Stimulated activated CD8-positive, alpha-beta memory T cell treated with anti-CD3 and anti-CD28 coated beads, Interleukin-2, amount 100 ng/mL, for 48 hours (primary cell): ENCODE measurements around the gene COPS7A.

Experiments used
- DNase-seq, 2 donors: peaks; one replicate each; pipeline ENCODE4 v3.0.0-alpha.2; 2020; ENCODE audit warnings: low read depth in 2 of 2

Gene COPS7A

GRCh38 chr12:6750506-6750905 lies 26.7 kb downstream of the COPS7A start:
- DNase-seq = no peak

DNA sequence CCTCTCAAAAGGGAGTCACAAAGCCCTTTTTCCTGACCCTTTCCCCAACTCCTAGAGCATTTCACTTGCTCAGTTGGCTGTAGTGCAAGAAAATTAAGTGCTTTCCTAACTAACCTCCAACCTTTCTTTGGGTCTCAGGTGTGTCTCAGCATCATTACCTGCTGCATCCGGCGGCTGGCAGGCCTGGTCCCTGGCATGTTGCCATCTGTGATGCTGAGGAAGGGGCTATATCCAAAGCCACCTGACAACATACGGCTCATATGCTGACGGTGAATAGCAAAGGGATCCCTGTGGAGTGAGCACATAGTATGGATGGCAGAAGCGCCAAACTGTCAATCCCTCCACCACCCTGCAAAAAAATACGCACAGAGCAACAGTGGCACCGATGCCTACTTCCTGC lies 27.9 kb downstream of the COPS7A start:
- no peak for DNase-seq

DNA sequence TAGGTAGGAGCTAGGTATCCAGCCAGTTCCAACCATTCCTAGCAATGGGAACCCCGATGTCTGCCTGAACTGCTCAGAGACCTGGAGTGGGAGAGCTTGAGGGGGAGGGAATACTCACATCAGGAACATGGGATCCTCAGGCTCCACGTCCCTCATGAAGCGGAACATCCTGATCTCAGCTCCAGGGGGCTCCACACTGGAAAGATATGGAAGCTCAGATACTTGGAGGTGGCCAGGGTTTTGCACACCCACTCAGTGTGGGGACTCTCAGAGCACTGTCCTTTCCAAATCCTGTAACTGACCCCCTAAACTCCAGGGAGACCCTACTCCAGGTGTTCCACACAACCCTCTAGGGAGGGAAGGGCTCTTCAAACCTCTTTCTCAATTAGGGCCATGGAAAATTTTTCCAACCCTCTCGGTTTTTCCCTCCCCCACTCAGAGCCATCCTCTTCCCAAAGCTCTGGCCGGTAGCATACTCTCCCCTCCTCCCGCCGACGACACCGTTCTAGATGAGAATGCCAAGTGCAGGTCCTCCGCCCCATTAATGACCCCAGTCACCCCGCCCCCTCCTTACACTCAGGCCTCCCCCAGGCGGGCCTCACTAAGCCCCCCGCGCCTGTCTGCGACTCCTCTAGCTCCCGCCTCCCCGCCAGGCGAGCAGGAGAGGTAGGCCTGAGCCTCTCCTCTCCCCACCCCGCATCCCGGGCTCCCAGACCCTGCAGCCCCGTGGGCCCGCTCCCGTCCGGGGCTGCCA lies 28.5 kb downstream of the COPS7A start:
- no peak for DNase-seq

- peak; percentile 93 to 98 for DNase-seq
These were observed 29.3 kb downstream of the COPS7A start, which contains the start of gene MLF2 for GRCh38 chr12:6752921-6753771. MLF2 (minus strand) TSS chr12:6753141; CDS start chr12:6752334, 807 bp downstream.

GRCh38 chr12:6753772-6754356 lies 30.0 kb downstream of the COPS7A start:
- no peak for DNase-seq

GRCh38 chr12:6754411-6754810 lies 30.6 kb downstream of the COPS7A start:
- DNase-seq = no peak

GRCh38 chr12:6757028-6757690 lies 33.3 kb downstream of the COPS7A start:
- no peak for DNase-seq

- no peak for DNase-seq
These were observed 34.8 kb downstream of the COPS7A start for GRCh38 chr12:6758506-6759095.

GRCh38 chr12:6759741-6760140 lies 35.9 kb downstream of the COPS7A start:
- no peak for DNase-seq

DNA sequence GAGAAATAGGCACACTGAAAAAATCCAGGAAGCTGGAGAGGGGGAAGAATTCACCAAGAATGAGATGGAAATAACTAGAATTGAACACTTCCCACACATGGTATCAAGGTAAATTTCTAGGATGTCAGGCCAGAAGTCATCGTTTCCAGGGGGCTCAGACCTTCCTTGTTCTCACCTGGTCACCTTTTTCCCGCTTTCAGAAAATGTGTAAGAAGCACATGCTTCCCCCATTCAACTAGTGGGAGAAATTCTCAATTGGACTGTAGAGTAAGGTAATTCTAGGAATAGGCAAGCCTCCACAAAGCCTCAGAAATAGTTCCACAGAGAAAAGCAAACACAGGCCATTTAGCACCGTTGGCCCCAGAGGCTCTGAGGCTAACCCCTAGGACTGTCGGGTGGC lies 39.5 kb downstream of the COPS7A start:
- DNase-seq = no peak

- DNase-seq = peak in 1 of 2 donors; percentile 46
These were observed 40.4 kb downstream of the COPS7A start for GRCh38 chr12:6764011-6764828.

DNA sequence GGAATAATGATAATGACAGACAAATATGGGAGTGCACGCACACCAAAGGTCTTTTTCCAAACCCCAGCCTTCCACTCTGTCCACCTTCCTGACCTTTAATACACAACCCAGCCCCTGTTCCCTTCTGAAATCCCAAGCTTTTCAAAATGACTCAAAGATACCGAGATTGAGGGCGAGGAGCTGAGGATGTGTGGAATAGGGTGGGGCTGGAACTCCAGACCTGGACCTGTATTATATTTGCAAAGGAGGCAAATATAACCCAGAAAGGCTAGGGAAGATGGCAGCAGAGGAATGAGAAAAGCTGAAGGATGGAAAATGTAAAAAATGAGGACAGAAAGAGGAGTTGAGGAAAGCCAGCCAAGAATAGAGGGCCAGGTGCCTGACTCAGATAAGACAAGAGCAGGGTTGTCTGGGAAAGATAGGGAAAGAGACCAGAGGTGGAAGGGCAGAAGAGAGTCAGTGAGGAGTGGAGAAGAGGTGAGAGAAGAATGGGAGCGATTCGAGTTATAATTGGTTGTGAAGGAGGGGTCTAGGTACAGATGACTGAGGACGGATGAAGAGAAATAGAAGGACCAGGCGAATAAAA lies 41.3 kb downstream of the COPS7A start:
- no peak for DNase-seq

DNA sequence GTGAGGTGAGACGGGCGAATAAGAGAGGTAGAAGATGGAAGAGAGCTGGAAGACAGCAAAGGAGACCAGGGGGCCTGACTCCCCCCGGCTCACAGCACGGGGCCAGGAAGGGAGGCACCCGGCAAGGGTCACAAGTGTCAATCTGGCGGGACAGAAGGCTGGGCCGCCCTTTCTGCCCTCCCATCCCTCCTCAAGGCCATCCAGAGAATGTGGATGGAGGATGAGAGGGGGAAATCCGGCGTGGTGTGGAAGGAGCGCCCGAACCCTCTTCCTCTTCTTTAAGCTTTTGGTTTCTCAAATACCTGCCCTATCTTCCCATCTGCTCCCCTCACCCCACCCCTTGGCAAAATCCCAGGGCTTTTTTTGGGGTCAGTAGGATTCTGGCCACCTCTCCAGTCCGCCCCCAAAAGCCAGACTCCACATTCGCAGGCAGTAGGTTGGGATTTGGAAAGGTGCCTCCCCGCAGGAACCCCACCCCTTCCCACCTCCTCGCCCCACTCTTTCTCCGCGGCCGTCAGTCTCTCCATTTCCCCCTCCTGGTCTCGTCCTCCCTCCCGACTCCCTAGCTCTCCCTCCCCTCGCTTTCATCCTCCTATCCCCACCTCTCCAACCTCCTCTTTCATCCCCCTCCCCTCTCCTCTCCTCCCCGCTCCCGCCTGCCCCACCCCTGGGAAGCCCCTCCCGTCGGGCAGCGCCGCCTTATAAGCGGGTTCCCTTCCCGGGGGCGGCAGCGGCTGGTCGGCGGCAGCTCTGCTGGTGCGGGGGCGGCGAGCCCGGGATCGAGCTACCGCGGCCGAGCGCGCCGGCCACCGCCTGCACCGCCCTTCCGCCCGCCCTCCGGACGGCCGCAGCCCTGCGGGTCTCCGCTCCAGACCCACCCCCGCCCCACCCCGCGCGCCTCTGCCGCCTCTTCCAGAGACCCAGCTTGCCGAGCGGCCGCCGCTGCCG lies 42.1 kb downstream of the COPS7A start, which contains the start of gene PTMS:
Gene PTMS (plus strand): TSS at position 730 of the 948 bp plus-strand sequence. CDS start 343 bp downstream, outside the sequence.
- no peak for DNase-seq

GRCh38 chr12:6766651-6767349 lies 43.0 kb downstream of the COPS7A start:
- no peak for DNase-seq

GRCh38 chr12:6767353-6768319 lies 43.8 kb downstream of the COPS7A start:
- DNase-seq = no peak

GRCh38 chr12:6768437-6768914 lies 44.6 kb downstream of the COPS7A start:
- no peak for DNase-seq

DNA sequence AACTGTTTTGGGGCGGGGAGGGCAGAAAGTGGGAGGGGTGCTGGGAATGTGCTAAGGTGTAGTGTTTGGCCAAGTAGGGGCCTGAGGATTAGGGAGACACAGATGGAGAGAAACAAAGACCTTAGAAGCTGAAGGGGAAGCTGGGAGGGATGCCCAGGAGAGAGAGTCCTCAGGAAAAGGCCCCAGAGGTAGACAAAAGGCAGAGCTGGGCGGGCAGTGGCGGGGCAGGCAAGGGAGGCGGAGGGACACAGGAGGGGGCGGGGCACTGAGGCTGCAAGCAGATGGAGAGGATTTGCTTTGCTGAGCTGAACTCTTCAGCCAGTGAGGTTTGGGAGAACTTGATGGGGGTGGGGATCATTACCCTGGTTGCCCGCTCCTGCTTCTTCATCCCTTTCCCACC lies 45.1 kb downstream of the COPS7A start:
- no peak for DNase-seq
